HG03196 (cell line): ENCODE results near the gene MST1.
A peak's percentile ranks its signal among the peaks of the same experiment; 100 is the strongest.
"Not testable (repeated sequence)": the region's sequence is repeated elsewhere in the genome, so short reads cannot be mapped to it uniquely, and the experiment has no call there.

ENCODE experiments used
- ATAC-seq: cut with Tn5 transposase; IDR thresholded peaks from one replicate; pipeline ENCODE4 v1.9.1; 2021; ENCODE audit not compliant: unreplicated experiment

Gene MST1

DNA sequence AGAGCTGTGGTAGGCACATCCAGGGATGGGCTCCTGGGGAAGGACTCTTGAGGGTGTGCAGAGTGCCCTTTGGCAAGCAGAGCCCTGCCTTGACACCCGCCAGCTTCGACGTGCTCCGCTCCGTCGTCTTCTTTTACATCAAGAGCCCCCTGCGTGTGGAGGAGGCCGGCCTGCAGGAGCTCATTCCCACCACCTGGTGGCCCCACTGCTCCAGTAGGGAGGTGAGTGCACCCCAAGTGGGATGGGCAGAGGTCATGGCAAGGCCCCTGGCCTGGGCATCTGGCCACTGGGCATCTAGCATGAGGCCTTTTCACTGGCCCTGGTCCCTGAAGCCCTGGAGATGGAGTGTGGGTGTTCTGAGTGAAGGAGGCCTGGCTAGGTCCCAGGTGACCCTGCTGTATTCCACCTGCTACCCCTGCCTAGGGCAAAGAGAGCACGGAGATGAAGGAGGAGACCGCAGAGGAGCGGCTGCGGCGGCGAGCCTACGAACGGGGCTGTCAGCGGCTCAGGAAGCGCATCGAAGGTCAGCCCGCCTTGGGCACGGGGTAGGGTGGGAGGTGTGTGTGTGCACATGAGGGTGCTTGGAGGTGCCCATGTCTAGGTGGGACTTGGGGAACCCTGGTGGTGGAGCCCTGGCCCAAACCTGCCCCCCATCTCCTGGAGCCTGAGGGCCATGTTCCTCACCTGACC, 12.3 kb upstream of the MST1 start:
- no peak for ATAC-seq

DNA sequence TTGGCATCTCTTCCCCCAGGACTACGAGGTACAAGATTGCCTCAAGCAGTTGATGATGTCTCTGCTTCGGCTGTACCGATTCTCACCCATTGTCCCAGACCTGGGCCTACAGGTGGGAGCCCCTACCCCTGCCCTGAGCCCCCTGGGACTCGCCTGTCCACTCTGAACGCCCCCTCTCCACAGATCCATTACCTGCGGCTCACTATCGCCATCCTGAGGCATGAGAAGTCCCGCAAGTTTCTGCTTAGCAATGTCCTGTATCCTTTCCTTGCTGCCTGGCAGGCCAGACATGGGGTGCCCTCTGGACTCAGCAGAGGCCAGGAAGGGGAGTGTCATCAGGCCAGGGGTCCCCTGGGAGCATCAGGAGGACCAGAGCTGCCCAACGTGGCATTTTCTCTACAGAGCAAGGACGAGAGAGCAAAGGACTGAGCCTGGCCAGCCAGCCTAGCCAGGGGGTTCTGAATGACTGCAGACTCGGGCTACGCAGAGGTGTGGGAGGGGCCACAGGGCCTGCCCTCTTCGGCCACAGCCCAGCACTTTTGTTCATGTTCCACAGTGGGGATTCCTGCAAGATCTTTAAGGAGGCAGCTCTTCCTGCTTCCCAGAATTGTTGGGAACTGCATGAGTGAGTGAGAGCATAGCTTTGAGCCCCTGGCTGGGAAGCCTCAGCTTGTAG, 11.3 kb upstream of the MST1 start:
- no peak for ATAC-seq

- no peak for ATAC-seq
These were observed 10.7 kb upstream of the MST1 start for GRCh38 chr3:49700014-49700413.

GRCh38 chr3:49699281-49699979, 10.2 kb upstream of the MST1 start:
- ATAC-seq, result no peak

- not testable (repeated sequence) for ATAC-seq
These were observed 6.2 kb upstream of the MST1 start for GRCh38 chr3:49695350-49696015.

GRCh38 chr3:49694409-49695070, 5.3 kb upstream of the MST1 start:
- not testable (repeated sequence) for ATAC-seq

DNA sequence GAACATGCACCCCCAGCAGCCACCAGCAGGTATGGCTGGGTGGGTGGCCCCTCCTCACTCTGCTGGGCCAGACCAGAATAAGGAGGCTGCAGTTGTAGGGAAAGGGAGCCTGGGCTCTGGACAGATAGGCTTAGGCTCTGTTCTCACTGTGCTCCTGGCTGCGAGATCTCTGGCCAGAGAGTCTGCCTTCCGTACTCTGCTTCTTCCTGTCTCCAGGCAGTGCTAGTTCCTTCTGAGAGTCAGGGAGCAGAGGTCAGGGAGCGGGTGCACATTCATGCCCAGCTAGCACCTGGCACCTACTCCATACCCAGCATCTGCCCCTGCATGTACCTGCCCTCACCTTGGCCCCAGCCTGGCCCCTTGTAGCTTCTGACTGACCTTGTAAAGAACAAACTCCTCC, 2.2 kb upstream of the MST1 start:
- ATAC-seq, result not testable (repeated sequence)

DNA sequence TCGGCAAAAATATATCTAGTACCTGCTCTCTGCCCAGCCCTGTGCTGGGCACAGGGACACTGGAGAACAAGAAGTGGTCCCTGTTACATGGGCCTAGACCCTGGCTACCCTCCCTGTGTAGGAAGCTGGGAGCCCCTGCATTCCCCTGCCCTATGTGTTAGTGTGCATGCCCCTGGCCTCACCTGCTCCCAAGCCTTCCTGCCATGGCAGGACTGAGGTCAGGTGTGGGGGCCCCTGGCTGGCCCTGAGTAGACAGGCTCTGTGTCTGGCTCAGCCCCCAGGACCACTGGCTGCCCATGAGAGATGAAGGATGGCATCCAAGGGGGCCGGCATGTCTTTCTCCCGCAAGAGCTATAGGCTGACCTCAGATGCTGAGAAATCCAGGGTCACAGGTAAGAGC, 1.6 kb upstream of the MST1 start:
- ATAC-seq, result not testable (repeated sequence)

DNA sequence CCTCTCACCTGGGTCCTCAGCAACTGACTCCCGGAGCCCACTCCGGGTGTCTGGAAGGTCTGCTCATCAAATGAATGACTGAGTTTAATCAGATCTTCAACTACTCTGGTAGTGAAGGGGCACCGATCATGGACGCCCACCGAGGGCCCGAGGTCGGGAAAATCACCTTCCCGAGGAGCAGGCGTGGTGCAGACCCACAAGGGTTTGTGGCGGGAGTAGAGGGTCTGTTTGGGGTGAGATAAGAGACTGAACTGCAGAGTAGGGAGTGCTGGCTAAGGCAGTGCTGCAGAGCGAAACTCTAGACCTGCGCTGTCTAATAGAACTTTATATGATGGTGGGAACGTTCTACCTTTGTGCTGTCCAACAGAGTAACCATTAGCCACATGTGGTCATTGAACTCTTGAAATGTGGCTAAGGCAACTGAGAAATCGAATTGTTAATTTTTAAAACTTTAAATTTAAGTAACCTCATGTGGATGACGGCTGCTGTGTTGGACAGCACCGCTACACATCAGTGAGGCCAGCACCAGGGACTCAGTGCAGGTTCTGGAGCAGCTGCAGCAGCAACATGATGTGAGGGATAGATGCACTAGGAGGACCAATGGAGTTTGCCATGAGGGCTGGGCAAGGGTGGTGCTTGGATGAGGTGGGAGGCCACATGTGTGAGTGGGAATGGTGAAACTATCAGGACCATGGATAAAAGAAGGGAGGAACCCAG, 792 bp upstream of the MST1 start:
- not testable (repeated sequence) for ATAC-seq

DNA sequence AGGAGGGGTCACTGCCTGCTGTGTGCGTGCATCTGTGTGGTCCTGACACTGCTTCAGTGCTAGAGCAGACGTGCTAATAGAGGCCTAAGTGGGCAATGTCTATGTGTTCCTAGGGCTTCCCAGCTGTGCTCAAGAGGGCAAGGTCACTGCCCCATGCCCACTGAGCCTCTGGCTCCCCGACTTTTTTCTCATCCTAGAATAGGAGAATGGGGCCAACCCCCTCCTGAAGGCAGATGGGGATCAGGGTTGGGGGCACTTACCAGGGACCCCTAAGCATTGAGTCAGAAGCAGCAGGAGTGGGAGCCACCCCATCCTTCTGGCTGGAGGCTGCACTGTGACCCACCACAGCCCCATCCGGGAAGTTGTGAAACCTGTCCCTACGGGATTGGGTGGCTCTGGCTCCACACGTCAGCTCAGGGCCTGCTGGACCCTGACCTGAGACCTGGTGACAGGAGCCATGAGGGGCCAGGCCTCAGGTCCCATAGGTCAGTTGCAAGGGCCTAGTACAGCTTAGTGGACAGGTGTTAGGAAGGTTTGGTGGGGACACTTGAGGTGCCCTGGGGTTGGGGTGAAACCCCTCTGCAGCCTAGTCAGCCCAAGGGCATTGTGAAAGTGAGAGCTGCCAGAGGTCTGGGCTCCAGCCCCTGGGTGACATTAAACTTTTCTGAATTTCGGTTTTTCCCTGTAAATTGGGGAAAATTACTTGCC, 782 bp downstream of the MST1 start:
- ATAC-seq, result peak; percentile 5

GRCh38 chr3:49687424-49687795, 1.9 kb downstream of the MST1 start:
- not testable (repeated sequence) for ATAC-seq

DNA sequence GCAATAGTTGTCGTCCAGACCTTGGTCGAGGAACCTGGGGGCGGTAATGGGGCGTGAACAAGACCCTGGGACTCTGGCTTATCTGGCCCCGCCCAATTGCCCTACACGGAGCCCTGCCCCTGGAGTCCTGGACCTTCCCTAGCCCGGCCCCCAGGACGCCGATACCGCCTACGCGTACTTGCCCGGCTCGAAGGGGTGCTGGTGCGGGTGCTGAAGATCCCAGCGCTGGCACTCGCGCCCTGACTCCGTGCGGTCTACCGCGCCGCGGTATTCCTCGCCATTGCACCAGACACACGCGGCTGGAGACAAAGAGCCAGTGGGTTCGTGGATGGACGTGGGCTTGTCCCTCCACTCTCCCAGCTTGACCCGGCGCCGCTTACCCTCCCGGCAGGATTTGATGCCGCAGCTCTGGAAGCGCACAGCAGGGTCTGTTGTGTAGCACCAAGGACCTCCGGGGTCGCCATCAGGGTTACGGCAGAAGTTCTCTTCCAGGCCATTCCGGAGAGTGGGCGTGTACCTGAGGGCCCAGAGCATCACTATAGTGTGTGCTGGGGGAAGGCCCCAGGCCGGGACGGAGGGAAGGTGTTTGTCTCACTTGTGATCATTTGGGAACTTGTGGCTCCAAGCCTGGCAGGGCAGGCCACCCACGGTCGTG, 2.4 kb downstream of the MST1 start:
- not testable (repeated sequence) for ATAC-seq

DNA sequence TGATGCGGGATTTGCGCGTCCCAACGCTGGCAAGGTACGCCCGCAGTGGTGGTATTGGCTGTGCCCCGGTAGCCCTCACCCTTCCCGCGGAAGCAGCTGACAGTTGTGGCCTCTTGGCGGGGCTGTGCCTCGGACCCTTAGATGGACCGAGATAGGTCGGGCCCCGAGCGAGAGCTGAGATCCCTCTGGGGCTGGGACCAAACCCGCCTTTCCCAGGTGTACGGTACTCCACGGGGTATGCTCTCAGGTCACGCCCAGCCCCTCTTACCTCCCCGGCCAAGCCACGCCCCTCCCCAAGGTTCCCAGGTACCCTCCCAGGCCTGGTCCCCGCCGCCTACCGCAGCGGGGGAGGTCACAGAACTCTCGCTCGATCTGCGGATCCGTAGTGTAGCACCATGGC, 2.9 kb downstream of the MST1 start:
- ATAC-seq, result not testable (repeated sequence)

GRCh38 chr3:49685846-49686245, 3.4 kb downstream of the MST1 start:
- ATAC-seq, result not testable (repeated sequence)

DNA sequence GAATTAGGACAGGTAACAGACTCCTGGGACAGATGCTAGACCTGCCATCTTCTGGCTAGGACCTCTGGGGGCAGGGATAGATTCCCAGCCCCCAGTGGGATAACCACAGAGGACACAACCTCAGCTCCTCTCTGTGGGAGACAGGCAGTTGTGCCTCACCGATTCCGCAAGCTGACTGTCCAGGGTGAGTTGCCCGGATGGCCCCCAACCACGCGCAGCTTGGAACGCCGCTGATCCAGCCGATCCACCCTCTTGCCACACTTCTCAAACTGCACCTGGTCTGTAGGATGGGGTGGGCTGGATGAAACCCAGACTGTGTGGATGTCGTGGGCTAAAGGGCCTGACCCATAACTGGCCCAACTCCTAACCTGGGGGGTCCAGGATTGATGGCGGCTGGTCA, 4.2 kb downstream of the MST1 start:
- not testable (repeated sequence) for ATAC-seq

GRCh38 chr3:49684453-49684852, 4.8 kb downstream of the MST1 start:
- ATAC-seq, result not testable (repeated sequence)

- ATAC-seq, result no peak
These were observed 6.1 kb downstream of the MST1 start for GRCh38 chr3:49683162-49683561.

- ATAC-seq, result no peak
These were observed 7.7 kb downstream of the MST1 start for GRCh38 chr3:49681543-49681942.

DNA sequence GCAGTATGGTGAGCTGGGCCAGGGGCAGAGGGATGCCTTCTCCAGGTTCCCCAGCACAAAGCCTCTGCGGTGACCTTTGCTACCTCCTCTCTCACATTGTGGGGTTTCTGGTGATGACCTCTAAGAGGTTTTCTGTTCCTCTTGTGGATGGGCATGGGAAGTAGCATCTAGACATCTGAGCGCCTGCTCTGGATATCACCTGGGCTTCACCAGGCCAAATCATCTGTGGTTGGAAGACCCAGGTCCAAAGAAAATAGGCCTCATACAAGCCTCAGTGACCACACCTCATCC, 8.1 kb downstream of the MST1 start:
- no peak for ATAC-seq
